ENCODE measurements around the gene NSL1. TPM values are rescaled to one million over a fixed set of nuclear protein-coding genes. Genes with fewer than 3 reads are reported as not detected.
"Not testable (repeated sequence)": the region's sequence is repeated elsewhere in the genome, so short reads cannot be mapped to it uniquely, and the experiment has no call there.

NSL1 gene
- 18.6 and 19.2 TPM in 2 replicates for polyA plus RNA-seq (2013)

DNA sequence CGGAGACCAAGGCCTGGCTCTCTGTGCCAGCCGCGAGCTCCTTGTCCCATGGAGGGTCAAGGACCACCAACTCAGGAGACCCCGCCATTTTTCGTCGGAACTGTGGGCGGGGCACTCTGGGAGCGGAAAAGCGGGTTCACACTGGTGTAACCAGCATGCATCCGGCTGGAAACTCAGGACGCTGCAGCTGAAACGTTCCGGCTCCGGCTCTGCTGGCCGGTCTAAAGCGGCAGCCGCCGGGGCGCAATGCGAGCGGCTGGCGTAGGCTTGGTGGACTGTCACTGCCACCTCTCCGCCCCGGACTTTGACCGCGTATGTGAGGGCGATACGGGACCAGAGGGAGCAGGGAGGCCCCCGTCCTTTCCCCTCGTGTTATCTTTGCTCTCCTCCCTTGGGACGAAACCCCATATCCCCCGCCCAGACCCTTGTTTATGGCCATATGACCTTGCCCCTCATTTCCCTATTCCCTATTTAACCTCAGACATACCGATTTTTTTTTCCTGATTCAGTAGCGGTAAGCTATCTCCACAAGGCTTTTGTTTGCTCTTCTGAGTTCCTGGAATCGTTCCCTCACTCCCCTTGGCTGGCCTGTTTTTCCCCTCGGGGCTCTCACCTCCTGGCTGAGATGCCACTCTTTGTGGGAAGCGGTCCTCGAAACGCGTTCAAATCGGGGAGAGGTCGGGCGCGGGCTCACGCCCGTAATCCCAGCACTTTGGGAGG, at the start of gene NSL1, which contains the start of gene TATDN3:
Gene NSL1, minus strand, starts transcription at position 102 of the 720 bp plus-strand sequence. Its CDS starts 14 bp downstream, at position 88.
Gene TATDN3, plus strand, starts transcription at position 219 of the 720 bp plus-strand sequence. Its CDS starts 28 bp downstream, at position 247.
- H2BK120ac ChIP-seq (ENCODE audit: insufficient read depth, low read length, poor library complexity): peak within 1 kb of the TSS; percentile 78
- H3K23ac ChIP-seq (ENCODE audit: low read length): no peak within 1 kb of the TSS
- H3K4me3 ChIP-seq (ENCODE audit: low read depth, low read length): peak within 1 kb of the TSS; percentile 88
- peak within 1 kb of the TSS; percentile 90 for H3K18ac ChIP-seq (ENCODE audit: low read length)
- no CpG with 5 or more reads among the region's 46 CpGs for WGBS (ENCODE audit: extremely low coverage, insufficient coverage, insufficient read length)
- peaks cover 7% of the 10 kb centered on the region for H3K79me2 ChIP-seq (ENCODE audit: control insufficient read depth, insufficient read depth, low read length, poor library complexity)
- H2BK5ac ChIP-seq (ENCODE audit: low read depth, low read length, poor library complexity): peak within 1 kb of the TSS; percentile 45
- H2BK12ac ChIP-seq (ENCODE audit: low read length): no peak within 1 kb of the TSS
- peak within 1 kb of the TSS; percentile 96 for H4K8ac ChIP-seq (ENCODE audit: low read depth, low read length)
- peaks cover under 1% of the 10 kb centered on the region in 2 experiments for H3K36me3 ChIP-seq (ENCODE audit: control insufficient read depth in 1 of 2, insufficient read depth in 2 of 2, low read length in 2 of 2)
- H2AK5ac ChIP-seq (ENCODE audit: low read length): no peak within 1 kb of the TSS
- peak within 1 kb of the TSS; percentile 83 for H3K4ac ChIP-seq (ENCODE audit: low read depth, low read length)
- H3K27ac ChIP-seq (ENCODE audit: low read depth, low read length): peak within 1 kb of the TSS; percentile 68
- H3K4me2 ChIP-seq (ENCODE audit: low read length): peak within 1 kb of the TSS; percentile 97
- H2AFZ ChIP-seq (ENCODE audit: insufficient read depth, low read length, poor library complexity): peak within 1 kb of the TSS; percentile 89
- H3K9me3 ChIP-seq (ENCODE audit: insufficient read depth, low read depth, low read length): no peaks in the 10 kb centered on the region
- DNase-seq: peak; percentile 96 to 99
- peak within 1 kb of the TSS; percentile 86 for H4K12ac ChIP-seq (ENCODE audit: low read depth, low read length)
- no peaks in the 10 kb centered on the region for H3K27me3 ChIP-seq (ENCODE audit: insufficient read depth, low read length)
- peak within 1 kb of the TSS; percentile 92 for H3K9ac ChIP-seq (ENCODE audit: low read length)
- H3K79me1 ChIP-seq (ENCODE audit: low read length): peaks cover 9% of the 10 kb centered on the region
- H3K4me1 ChIP-seq (ENCODE audit: control insufficient read depth in 1 of 2, insufficient read depth in 2 of 2, low read length in 2 of 2): peaks cover 2% of the 10 kb centered on the region in 2 experiments
- H3K14ac ChIP-seq (ENCODE audit: low read length): peak within 1 kb of the TSS; percentile 75
- peak within 1 kb of the TSS; percentile 70 for H4K91ac ChIP-seq (ENCODE audit: low read depth, low read length)

- Histone ChIP-seq H2AK5ac (ENCODE audit: low read length) (no peak overlapping the region), H2AFZ (ENCODE audit: insufficient read depth, low read length, poor library complexity) (no peak overlapping the region), H3K79me1 (ENCODE audit: low read length) (no peaks in the 10 kb centered on the region), H3K18ac (ENCODE audit: low read length) (no peak overlapping the region), H2BK12ac (ENCODE audit: low read length) (no peak overlapping the region), H3K27ac (ENCODE audit: low read depth, low read length) (no peak overlapping the region), H4K91ac (ENCODE audit: low read depth, low read length) (no peak overlapping the region), H3K4ac (ENCODE audit: low read depth, low read length) (no peak overlapping the region), H3K23ac (ENCODE audit: low read length) (no peak overlapping the region), H3K9ac (ENCODE audit: low read length) (no peak overlapping the region), H2BK5ac (ENCODE audit: low read depth, low read length, poor library complexity) (no peak overlapping the region), H3K9me3 (ENCODE audit: insufficient read depth, low read depth, low read length) (no peaks in the 10 kb centered on the region), H3K4me3 (ENCODE audit: low read depth, low read length) (no peak overlapping the region), H2BK120ac (ENCODE audit: insufficient read depth, low read length, poor library complexity) (no peak overlapping the region), H3K4me1 (ENCODE audit: control insufficient read depth in 1 of 2, insufficient read depth in 2 of 2, low read length in 2 of 2) (no peaks in the 10 kb centered on the region), H3K27me3 (ENCODE audit: insufficient read depth, low read length) (no peaks in the 10 kb centered on the region), H3K4me2 (ENCODE audit: low read length) (no peak overlapping the region), H4K8ac (ENCODE audit: low read depth, low read length) (no peak overlapping the region), H3K79me2 (ENCODE audit: control insufficient read depth, insufficient read depth, low read length, poor library complexity) (no peaks in the 10 kb centered on the region), H3K36me3 (ENCODE audit: control insufficient read depth in 1 of 2, insufficient read depth in 2 of 2, low read length in 2 of 2) (peaks cover 0 to 3% of the 10 kb centered on the region in 2 experiments), H4K12ac (ENCODE audit: low read depth, low read length) (no peak overlapping the region), H3K14ac (ENCODE audit: low read length) (no peak overlapping the region)
- WGBS (ENCODE audit: extremely low coverage, insufficient coverage, insufficient read length): no CpG with 5 or more reads among the region's 5 CpGs
- DNase-seq: no peak
Measured at GRCh38 chr1:212838145-212838544, 46.6 kb upstream of the NSL1 start.

GRCh38 chr1:212833211-212834207, 41.9 kb upstream of the NSL1 start:
- WGBS (ENCODE audit: extremely low coverage, insufficient coverage, insufficient read length): no CpG with 5 or more reads among the region's 8 CpGs

DNA sequence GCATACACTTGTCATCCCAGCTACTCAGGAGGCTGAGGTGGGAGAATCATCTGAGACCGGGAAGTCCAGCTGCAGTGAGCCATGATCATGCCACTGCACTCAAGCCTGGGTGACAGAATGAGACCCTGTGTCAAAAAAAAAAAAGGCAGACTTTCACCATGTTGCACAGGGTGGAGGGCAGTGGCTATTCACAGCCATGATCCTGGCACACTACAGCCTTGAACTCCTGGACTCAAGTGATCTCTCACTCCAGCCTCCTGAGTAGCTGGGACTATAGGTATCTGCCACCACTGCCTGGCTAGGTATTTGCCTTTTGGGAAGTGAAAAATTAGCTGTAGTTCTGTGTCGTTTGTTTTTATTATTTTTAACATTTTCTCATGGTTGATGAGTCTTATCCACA, 36.8 kb upstream of the NSL1 start:
- DNase-seq: no peak
- Histone ChIP-seq H3K4me2 (ENCODE audit: low read length) (no peak overlapping the region), H3K4me1 (ENCODE audit: control insufficient read depth in 1 of 2, insufficient read depth in 2 of 2, low read length in 2 of 2) (no peaks in the 10 kb centered on the region), H4K12ac (ENCODE audit: low read depth, low read length) (no peak overlapping the region), H3K9ac (ENCODE audit: low read length) (no peak overlapping the region), H2BK5ac (ENCODE audit: low read depth, low read length, poor library complexity) (no peak overlapping the region), H3K23ac (ENCODE audit: low read length) (no peak overlapping the region), H3K79me2 (ENCODE audit: control insufficient read depth, insufficient read depth, low read length, poor library complexity) (peaks cover 2% of the 10 kb centered on the region), H3K27ac (ENCODE audit: low read depth, low read length) (no peak overlapping the region), H3K4me3 (ENCODE audit: low read depth, low read length) (no peak overlapping the region), H2BK120ac (ENCODE audit: insufficient read depth, low read length, poor library complexity) (no peak overlapping the region), H2BK12ac (ENCODE audit: low read length) (no peak overlapping the region), H4K8ac (ENCODE audit: low read depth, low read length) (no peak overlapping the region), H2AFZ (ENCODE audit: insufficient read depth, low read length, poor library complexity) (no peak overlapping the region), H3K18ac (ENCODE audit: low read length) (no peak overlapping the region), H3K27me3 (ENCODE audit: insufficient read depth, low read length) (no peaks in the 10 kb centered on the region), H3K9me3 (ENCODE audit: insufficient read depth, low read depth, low read length) (peaks cover 15% of the 10 kb centered on the region), H3K79me1 (ENCODE audit: low read length) (peaks cover 2% of the 10 kb centered on the region), H4K91ac (ENCODE audit: low read depth, low read length) (no peak overlapping the region), H3K14ac (ENCODE audit: low read length) (no peak overlapping the region), H3K4ac (ENCODE audit: low read depth, low read length) (no peak overlapping the region), H3K36me3 (ENCODE audit: control insufficient read depth in 1 of 2, insufficient read depth in 2 of 2, low read length in 2 of 2) (peaks cover 0 to 3% of the 10 kb centered on the region in 2 experiments), H2AK5ac (ENCODE audit: low read length) (no peak overlapping the region)
- WGBS (ENCODE audit: extremely low coverage, insufficient coverage, insufficient read length): no CpG with 5 or more reads among the region's 2 CpGs

More at GRCh38 chr1:212833211-212834207, 41.9 kb upstream of the NSL1 start:
- not testable (repeated sequence) for H3K18ac ChIP-seq (ENCODE audit: low read length); H2BK12ac ChIP-seq (ENCODE audit: low read length); H3K14ac ChIP-seq (ENCODE audit: low read length); H2BK5ac ChIP-seq (ENCODE audit: low read depth, low read length, poor library complexity); H3K36me3 ChIP-seq (ENCODE audit: control insufficient read depth in 1 of 2, insufficient read depth in 2 of 2, low read length in 2 of 2); H3K4ac ChIP-seq (ENCODE audit: low read depth, low read length); H4K12ac ChIP-seq (ENCODE audit: low read depth, low read length); H3K4me3 ChIP-seq (ENCODE audit: low read depth, low read length); H2BK120ac ChIP-seq (ENCODE audit: insufficient read depth, low read length, poor library complexity); H3K4me1 ChIP-seq (ENCODE audit: control insufficient read depth in 1 of 2, insufficient read depth in 2 of 2, low read length in 2 of 2); H3K9ac ChIP-seq (ENCODE audit: low read length); H3K27me3 ChIP-seq (ENCODE audit: insufficient read depth, low read length); H3K79me1 ChIP-seq (ENCODE audit: low read length); H3K9me3 ChIP-seq (ENCODE audit: insufficient read depth, low read depth, low read length); H4K8ac ChIP-seq (ENCODE audit: low read depth, low read length); H3K79me2 ChIP-seq (ENCODE audit: control insufficient read depth, insufficient read depth, low read length, poor library complexity); H2AFZ ChIP-seq (ENCODE audit: insufficient read depth, low read length, poor library complexity); H2AK5ac ChIP-seq (ENCODE audit: low read length); H3K27ac ChIP-seq (ENCODE audit: low read depth, low read length); H4K91ac ChIP-seq (ENCODE audit: low read depth, low read length); H3K23ac ChIP-seq (ENCODE audit: low read length); H3K4me2 ChIP-seq (ENCODE audit: low read length)
- peak in 1 of 2 donors; percentile 21 for DNase-seq
